SIG-M5 treated with dmso at 0.1 percent for 504 hours (cell line): ENCODE measurements around the gene RGL2.
A peak's percentile ranks its signal among the peaks of the same experiment; 100 is the strongest.
"Not testable (repeated sequence)": the region's sequence is repeated elsewhere in the genome, so short reads cannot be mapped to it uniquely, and the experiment has no call there.

ENCODE experiments used
- DNase-seq: peaks from one replicate; lab custom pipeline; 2025; ENCODE audit not compliant: unreplicated experiment; lab: John Stamatoyannopoulos, UW

The RGL2 gene, protein sequence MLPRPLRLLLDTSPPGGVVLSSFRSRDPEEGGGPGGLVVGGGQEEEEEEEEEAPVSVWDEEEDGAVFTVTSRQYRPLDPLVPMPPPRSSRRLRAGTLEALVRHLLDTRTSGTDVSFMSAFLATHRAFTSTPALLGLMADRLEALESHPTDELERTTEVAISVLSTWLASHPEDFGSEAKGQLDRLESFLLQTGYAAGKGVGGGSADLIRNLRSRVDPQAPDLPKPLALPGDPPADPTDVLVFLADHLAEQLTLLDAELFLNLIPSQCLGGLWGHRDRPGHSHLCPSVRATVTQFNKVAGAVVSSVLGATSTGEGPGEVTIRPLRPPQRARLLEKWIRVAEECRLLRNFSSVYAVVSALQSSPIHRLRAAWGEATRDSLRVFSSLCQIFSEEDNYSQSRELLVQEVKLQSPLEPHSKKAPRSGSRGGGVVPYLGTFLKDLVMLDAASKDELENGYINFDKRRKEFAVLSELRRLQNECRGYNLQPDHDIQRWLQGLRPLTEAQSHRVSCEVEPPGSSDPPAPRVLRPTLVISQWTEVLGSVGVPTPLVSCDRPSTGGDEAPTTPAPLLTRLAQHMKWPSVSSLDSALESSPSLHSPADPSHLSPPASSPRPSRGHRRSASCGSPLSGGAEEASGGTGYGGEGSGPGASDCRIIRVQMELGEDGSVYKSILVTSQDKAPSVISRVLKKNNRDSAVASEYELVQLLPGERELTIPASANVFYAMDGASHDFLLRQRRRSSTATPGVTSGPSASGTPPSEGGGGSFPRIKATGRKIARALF

DNA sequence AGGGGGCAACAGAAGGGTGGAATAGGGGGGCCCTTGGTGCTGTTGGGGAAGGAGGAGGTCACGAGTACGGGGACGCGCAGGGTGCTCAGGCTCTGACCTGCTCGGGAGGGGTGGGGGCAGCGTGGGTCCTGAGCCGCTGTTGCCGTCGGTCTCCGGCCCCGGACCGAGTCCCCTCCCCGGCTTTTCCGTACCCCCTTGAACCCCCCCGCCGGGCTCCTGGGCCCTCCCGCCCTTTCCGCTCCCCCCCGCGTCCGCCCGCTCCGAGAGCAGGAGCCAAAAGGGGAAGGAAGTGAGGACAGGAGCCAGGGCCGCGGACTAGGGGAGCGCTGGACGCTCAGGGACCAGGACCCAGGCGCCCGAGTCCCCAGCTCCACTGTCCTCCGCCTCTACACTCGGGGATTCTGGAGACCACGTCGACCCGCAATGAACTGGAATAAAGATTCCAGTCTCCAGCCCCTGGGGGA, at the start of gene RGL2:
Gene RGL2 (minus strand): TSS at position 170 of the 464 bp plus-strand sequence. CDS start 332 bp downstream, outside the sequence.
- peak; percentile 74 for DNase-seq

DNA sequence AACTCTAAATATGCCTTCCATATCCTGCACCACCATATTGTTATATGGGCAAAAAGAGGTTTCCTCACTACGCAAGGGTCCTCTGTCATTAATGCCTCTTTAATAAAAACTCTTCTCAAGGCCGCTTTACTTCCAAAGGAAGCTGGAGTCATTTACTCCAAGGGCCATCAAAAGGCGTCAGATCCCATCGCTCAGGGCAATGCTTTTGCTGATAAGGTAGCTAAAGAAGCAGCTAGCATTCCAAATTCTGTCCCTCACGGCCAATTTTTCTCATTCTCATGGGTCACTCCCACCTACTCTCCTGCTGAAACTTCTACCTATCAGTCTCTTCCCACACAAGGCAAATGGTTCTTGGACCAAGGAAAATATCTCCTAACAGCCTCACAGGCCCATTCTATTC, 49.1 kb upstream of the RGL2 start:
- DNase-seq: no peak

DNA sequence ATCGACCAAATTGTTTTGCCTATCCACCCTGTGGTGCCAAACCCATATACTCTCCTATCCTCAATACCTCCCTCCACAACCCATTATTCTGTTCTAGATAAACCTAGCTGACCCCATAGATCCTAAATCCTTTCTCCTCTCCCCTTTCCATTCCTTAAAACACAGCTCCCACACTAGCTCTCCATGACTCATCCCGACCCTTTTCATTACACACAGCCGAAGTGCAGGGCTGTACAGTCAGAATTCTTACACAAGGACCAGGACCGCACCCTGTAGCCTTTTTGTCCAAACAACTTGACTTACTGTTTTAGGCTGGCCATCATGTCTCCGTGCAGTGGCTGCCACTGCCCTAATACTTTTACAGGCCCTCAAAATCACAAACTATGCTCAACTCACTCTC, 48.2 kb upstream of the RGL2 start:
- DNase-seq: not testable (repeated sequence)

DNA sequence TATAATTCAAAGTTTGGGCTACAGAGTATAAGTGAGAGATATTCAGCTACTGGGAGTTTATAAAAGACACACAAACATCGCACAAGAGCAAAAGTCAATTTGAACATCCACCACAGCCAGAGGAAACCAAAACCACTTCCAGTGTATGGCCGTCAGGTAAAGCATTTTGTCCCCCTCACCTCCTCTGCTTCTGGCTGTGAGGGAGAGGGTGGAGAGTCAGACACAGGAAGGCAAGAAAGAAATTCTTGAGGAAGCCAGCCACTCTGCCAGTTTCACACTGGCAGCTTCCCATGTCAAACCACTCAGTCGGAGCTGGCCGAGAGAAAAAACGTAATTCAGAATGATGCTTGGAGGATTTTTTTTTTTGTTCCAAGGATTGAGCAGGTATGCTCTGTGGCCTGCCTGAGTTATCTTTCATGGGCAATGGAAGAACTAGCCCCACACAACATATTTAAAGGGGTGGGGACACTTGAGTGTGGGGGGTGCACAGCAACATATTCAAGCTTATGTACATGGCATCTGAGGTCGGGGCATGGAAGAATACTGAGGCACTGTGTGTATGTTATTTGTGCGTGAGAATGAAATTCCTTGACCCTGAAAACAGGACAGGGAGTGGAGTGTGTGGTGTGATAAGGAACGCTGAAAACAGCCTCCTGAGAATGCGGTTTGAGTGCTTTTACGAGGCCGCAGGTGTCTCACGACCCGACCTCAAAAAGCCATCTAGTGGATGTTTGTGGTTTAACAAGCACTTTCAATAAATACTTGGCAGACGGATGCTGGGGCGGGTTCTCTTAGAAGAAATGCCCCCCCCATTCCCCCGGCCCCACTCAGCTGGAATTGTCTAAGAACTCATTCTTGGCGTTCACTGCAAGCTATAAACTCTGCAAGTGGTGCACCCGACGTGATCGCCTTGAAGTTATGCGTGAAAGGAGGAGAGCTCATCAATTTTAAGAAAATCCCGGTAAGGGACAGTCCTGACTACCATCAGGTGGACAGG, 46.3 kb upstream of the RGL2 start:
- peak; percentile 49 for DNase-seq

DNA sequence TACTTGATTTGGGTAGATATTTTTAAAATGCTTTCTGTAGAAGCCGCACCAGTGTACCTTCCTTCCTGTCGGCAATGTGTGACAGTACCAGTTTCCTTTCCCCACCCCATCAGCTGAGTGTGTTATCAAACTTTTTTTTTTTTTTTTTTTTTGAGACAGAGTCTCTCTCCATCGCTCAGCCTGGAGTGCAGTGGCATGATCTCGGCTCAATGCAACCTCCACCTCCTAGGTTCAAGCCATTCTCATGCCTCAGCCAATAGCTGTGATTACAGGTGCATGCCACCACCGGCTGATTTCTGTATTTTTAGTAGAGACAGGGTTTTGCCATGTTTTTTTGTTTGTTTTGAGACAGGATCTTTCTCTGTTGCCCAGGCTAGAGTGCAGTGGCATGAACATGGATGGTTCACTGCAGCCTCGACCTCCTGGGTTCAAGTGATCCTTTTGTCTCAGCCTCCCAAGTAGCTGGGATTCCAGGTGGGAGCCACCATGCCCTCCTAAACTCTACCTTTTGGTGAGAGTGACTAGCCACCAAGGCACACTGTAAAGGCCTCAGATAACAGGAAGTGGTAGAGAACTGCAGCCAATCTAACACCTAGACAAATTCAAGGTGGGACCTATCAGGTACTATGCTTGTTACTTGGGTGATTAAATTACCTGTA, 45.3 kb upstream of the RGL2 start:
- DNase-seq: no peak

DNA sequence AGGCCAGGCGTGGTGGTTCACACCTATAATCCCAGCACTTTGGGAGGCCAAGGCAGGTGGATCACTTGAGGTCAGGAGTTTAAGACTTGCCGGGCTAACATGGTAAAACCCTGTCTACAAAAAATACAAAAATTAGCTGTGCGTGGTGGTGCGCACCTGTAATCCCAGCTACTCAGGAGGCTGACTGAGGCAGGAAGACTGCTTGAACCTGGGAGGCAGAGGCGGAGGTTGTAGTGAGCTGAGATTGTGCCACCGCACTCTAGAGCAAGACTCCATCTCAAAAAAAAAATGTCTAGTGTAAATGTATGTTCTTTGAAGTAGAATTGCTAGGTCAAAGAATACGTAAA, 44.8 kb upstream of the RGL2 start:
- not testable (repeated sequence) for DNase-seq

DNA sequence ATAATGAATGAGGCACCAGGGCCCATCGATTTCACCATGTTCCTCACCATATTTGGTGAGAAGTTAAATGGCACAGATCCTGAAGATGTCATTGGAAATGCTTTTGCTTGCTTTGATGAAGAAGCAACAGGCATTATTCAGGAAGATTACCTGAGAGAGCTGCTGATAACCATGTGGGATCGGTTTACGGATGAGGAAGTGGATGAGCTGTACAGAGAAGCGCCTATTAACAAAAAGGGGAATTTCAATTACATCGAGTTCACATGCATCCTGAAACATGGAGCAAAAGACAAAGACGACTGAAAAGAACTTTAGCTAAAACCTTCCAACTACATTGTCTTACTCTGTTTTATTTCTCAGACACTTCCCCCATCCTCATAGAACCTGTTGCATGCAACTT, 40.5 kb upstream of the RGL2 start:
- no peak for DNase-seq

DNA sequence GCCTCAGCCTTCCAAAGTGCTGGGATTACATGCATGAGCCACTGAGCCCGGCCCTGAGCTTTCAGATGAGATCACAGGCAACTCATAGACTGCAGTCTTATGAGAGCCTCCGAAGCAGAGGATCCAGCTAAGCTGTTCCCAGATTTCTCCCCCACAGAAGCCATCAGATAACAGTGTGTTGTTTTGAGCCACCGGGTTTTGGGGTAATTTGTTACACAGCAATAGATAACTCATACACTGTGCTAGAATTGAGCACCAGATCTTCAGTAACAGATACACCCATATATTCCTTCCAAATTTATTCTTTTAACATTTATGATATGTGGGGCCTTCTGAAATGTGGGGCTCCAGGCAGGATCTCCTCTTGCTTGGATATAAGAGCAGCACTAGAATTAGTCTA, 37.8 kb upstream of the RGL2 start:
- DNase-seq: no peak

DNA sequence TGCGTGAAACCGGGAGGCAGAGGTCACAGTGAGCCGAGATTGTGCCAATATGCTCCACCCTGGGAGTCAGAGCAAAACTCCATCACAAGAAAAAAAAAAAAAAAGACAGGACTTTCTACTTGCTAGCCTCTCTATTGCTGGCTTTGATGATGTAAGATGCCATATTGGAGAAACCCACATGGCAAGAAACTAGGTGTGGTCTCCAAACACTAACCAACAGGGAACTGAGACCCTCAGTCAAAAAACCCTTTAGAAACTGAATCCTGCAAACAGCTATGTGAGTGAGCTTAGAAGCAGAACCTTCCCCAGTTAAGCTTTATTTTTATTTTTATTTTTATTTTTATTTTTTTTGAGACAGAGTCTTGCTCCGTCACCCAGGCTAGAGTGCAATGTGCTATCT, 37.2 kb upstream of the RGL2 start:
- DNase-seq: no peak

DNA sequence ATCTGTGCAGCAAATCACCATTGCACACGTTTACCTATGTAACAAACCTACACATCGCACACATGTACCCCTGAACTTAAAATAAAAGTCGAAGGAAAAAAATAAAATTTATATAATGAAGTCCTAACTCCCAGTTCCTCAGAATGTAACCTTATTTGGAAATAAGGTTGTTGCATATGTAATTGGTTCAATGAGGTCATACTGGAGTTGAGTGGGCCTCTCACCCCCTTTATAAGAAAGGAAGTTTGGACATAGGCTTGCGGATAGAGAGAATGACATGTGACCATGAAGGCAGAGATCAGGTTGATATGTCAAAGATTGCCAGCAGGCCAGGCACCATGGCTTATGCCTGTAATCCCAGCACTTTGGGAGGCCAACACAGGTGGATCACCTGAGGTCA, 34.9 kb upstream of the RGL2 start:
- no peak for DNase-seq

DNA sequence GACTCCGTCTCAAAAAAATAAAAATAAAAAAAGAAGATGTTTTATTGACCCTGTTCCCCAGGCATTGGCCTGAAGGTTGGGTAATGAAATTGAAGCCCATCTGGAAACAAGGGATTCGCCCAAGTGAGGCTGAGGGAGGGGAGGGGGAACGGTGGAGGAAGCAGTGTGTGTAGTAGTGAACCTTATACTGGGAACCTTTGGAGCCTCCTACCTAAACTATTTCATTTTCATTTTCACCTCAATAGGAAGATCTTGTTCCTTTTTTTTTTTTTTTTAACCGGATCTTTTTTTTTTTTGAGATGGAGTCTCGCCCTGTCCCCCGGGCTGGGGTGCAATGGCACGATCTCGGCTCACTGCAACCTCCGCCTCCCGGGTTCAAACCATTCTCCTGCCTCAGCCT, 32.0 kb upstream of the RGL2 start:
- DNase-seq: no peak

DNA sequence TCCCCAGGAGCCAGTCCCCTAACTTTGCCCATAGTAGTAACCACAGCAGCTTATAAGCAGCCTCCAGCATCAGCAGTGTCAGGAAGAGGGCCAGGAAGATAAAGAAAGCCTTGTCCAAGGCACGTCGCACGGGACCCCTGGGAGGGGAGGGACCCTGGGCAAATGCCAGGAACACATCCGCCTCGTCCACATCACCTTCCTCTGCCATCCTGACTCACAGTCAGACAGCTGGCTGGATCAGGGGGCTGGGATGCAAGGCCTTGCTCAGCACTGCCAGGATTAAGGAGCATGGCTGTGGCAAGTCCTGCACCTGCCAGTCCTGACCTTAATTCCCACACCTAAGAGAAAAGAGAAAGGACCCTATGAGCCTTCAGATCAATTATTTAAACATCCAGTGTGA, 30.3 kb upstream of the RGL2 start:
- no peak for DNase-seq

DNA sequence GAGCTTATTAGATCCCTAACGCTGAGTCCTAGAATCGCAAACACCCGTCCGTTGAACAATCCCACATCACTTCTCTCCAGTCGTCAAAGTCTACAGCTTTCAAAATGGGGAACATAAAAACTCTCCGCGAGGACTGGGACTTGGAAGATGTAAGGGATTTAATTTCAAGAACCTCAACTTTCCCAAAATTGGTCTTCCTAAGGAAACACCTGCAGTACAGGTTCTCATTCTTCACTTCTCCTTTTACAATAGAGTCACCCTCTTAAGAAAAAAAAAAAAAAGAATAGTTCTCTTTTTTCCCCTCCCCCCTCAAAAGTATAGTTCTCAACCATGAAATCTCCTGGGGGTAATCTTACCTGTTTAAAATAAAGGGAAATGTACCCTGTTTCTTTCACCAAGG, 25.4 kb upstream of the RGL2 start:
- peak; percentile 25 for DNase-seq

DNA sequence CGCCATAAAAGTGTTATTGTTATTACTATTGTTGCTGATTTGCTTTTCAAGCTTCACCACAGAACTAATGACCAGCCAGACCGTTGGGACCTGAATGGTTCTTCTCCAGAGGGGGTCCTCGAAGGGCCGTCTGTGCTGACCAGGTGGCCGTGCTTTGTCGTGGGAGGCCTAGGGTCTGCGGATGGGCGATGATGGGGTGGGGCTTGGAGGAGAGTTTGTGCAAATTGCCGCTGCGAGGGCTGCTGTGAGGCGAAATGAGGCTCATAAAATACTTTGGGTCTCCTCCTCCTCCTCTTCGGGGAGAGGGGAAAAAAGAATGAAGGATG, 24.8 kb upstream of the RGL2 start:
- no peak for DNase-seq

DNA sequence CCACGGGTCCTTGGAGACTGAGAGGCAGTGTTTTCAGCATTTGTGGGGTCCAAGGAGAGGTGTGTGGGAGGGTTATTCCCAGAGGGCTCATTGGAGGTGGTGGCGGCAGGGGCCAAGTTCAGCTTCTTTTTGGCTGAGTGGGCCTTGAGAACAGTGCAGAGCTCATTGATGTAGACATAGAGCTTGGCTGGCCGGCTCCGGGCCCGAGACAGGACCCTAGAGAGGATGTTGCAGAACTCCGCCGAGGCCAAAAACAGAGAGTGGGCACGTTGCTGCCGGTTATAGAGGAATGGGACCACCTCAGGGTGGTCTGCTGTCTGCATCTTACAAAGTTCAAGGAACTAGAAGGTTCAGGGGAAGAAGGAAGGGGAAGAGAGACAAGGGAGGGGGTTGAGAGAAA, 22.5 kb upstream of the RGL2 start:
- DNase-seq: no peak

DNA sequence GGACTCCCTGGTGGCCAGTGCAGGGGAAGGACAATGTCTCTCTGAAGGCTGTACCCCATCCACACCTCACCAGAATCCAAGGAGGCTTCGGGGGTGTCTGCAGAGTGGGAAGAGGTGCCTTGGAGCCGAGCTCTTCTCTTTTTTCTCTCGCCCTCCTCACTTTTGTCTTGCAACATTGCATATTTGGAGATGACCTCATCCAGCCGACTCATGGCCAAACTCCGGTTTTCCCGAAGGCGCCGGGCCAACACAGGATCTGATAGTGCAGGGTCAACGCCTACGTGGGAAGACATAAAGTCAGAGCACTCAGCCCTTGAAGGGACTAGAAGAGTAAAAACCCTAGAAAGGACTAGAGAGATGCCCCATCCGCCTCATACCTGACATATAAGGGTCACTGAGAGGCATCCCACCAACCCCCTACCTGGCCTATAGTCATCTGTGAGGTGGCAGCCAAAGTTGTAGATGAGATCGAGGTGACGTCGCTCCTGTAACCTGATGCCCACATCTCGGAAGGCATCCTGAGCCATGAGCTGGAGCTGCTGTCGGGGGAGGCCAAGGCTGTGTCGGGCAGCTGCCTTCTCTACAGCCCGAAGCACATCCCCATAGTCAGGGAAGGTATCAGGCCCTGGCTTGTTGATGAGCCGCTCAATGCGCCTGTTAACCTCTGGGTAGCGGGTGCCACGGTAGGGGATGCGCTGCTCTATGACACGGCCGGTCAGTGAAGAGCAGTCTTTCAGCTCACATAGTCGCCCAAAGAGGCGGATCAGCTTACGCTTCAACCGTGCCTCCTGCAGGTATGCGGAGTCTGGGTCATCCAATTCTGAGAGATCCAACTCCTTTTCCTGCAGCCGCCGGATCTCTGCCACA, 21.8 kb upstream of the RGL2 start:
- DNase-seq: no peak

DNA sequence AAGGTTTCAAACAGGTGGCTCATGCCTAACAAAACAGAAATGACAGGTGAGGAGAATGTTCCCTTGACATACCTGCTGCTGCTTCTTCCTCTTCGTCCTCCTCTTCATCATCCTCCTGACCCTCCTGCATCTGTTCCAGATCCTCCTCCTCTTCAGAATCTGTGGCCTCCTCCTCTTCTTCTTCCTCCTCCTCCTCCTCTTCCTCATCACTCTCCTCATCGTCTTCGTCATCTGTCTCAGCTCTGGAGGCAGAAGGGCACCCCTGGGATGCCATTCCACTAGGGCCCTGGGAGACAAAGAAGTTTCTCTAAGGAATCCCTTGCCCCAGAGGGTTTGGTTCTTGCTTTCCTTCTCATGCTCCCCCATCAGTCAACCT, 21.2 kb upstream of the RGL2 start:
- DNase-seq: no peak

DNA sequence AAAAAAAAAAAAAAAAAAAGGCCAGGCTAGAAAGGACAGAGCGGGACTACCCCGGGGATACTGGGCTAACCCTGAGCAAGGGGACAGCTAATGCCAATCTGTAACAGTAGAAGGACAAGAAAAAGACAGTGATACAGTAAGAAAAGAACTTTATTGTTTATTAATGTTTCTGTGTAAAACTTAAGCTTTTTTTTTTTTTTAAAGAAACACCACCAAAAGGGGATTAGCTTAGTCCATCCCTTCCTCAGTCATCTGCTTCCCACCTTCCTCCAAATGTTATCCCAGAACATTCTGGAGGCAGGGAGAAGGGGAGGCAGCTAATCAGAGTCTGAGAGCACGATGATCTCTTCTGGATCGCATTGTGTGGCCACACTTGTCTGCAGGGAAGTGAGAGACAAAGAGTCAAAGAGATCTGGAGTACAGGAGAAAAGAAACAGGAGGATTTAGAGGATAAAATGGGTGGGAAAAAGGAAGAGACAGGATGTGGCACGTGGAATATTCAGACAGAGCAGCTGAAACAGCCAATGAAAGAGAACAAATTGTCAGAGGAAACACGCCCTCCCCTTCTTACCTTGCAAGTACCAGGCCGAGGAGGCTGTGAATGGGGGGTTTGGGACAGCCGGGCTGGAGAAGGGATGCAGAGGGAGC, 19.8 kb upstream of the RGL2 start:
- DNase-seq: no peak

DNA sequence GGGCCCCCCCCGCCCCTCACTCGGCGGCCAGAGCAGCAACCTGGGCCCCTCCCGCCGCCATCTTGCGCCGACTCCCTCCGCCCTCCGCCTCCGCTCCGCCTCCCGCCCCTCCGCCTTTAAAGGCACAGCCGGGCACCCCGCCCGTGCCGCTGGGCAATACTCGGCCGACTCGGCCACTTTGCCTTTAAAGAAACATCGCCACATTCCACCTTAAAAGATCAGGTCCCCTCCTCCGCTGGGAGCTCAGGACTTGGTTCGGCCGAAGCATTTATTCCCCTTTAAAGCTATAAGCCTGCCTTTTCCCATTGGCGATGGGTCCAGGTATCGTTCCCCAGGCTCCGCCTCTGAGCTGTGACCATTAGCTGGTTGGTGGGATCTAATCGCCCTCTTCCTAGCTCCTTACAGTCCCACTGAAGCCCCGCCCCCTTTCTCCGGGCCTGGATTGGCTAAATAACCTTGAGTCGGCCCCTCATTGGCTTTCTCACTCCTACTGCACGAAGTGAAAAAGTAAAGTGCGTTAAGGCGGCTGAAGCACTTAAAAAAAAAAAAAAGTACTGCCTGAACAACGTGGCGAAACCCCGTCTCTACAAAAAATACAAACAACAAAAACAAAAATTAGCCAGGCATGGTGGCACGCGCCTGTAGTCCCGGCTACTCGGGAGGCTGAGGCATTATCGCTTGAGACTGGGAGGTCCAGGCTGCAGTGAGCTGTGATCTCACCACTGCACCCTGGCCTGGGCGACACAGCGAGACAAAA, 19.1 kb upstream of the RGL2 start, which contains the start of gene ZBTB22:
Gene ZBTB22 (minus strand): TSS at position 76 of the 757 bp plus-strand sequence. CDS start 828 bp downstream, outside the sequence.
- DNase-seq: peak; percentile 96
